OCI-LY7 (cell line): ENCODE measurements around the gene PTBP3. TPM values are rescaled to one million over a fixed set of nuclear protein-coding genes. Genes with fewer than 3 reads are reported as not detected.
"Not testable (repeated sequence)": the region's sequence is repeated elsewhere in the genome, so short reads cannot be mapped to it uniquely, and the experiment has no call there.

Source experiments
- BruUV-seq: library from RNA; stranded (reverse); fragments of 400-500 nt; replicated peaks from 2 replicates; lab custom pipeline; 2021; lab: Mats Ljungman, UMichigan
- CTCF ChIA-PET: fragments of 300-600 bp; sonication (Branson Sonifier 250); formaldehyde crosslinking; loops from one replicate; lab custom pipeline; 2022; ENCODE audit warnings: antibody characterized with exemption; ENCODE audit not compliant: unreplicated experiment; lab: Charles Lee
- POLR2A ChIA-PET: fragments of 300-600 bp; sonication (Branson Sonifier 250); formaldehyde crosslinking; loops from one replicate; lab custom pipeline; 2022; ENCODE audit warnings: antibody characterized with exemption; lab: Charles Lee
- DNase-seq: peaks from one replicate; pipeline ENCODE4 v3.0.0-alpha.2; 2015; ENCODE audit warnings: low spot score
- H2AFZ ChIP-seq: fragments of 200-600 bp; sonication (generic), shearing (Covaris generic); 2 replicates; pipeline ENCODE4 v1.6.1; 2014; ENCODE audit warnings: mild to moderate bottlenecking, antibody characterized with exemption, low read length, moderate library complexity
- H3K27ac ChIP-seq: fragments of 200-600 bp; sonication (generic); 2 replicates; pipeline ENCODE4 v1.5.1; 2014; ENCODE audit warnings: mixed run types, low read depth, mild to moderate bottlenecking, moderate library complexity, low read length, inconsistent platforms; ENCODE audit not compliant: poor library complexity, severe bottlenecking
- H3K36me3 ChIP-seq: fragments of 200-600 bp; sonication (generic); 2 replicates; pipeline ENCODE4 v1.6.1; 2014; ENCODE audit warnings: mild to moderate bottlenecking, antibody characterized with exemption, low read length, moderate library complexity, mixed read lengths; ENCODE audit not compliant: insufficient read depth
- H3K4me1 ChIP-seq: fragments of 200-600 bp; sonication (generic); 2 replicates; pipeline ENCODE4 v1.5.1; 2014; ENCODE audit warnings: mild to moderate bottlenecking, low read length; ENCODE audit not compliant: insufficient read depth, poor library complexity, severe bottlenecking
- H3K4me2 ChIP-seq: fragments of 200-600 bp; sonication (generic); 2 replicates; pipeline ENCODE4 v1.6.1; 2014; ENCODE audit warnings: mild to moderate bottlenecking, low read length
- H3K4me3 ChIP-seq: fragments of 200-600 bp; sonication (generic); 2 replicates; pipeline ENCODE4 v1.5.1; 2014; ENCODE audit warnings: mild to moderate bottlenecking, low read depth, low read length; ENCODE audit not compliant: poor library complexity, severe bottlenecking
- H3K79me2 ChIP-seq: fragments of 200-600 bp; sonication (generic); 2 replicates; pipeline ENCODE4 v1.6.1; 2016; ENCODE audit warnings: low read depth, mild to moderate bottlenecking, low read length, moderate library complexity, mixed read lengths; ENCODE audit not compliant: insufficient read depth
- H3K9me2 ChIP-seq: fragments of 200-600 bp; sonication (generic); 2 replicates; pipeline ENCODE4 v1.6.1; 2016; ENCODE audit warnings: mild to moderate bottlenecking, low read length, mixed read lengths; ENCODE audit not compliant: insufficient read depth
- H3K9me3 ChIP-seq: fragments of 200-600 bp; sonication (generic); 2 replicates; pipeline ENCODE4 v1.6.1; 2014; ENCODE audit warnings: mild to moderate bottlenecking, mixed run types, low read length, mixed read lengths
- H4K20me1 ChIP-seq: fragments of 200-600 bp; sonication (generic); 2 replicates; pipeline ENCODE4 v1.6.1; 2014; ENCODE audit warnings: mild to moderate bottlenecking, antibody characterized with exemption, low read length, moderate library complexity, mixed read lengths; ENCODE audit not compliant: insufficient read depth
- EZH2phosphoT487 ChIP-seq: fragments of 200-600 bp; sonication (generic); IDR thresholded peaks from 2 replicates; pipeline ENCODE4 v1.6.1; 2018; ENCODE audit warnings: low read depth, borderline replicate concordance, mild to moderate bottlenecking, mixed run types, antibody characterized with exemption, low read length, moderate library complexity, mixed read lengths
- intact Hi-C: fragments of 100-400 bp; cut with micrococcal nuclease; formaldehyde crosslinking; loops from one replicate; pipeline ENCODE4 v1.10.0; 2022; ENCODE audit not compliant: unreplicated experiment
- total RNA-seq, 2 experiments: library from RNA; depleted of rRNA in 1 of 2; stranded (reverse); fragments of >200 nt in 1 of 2; shearing (Covaris generic) in 1 of 2; gene quantifications; 2 replicates each; pipeline ENCODE4 v1.2.3, GENCODE V29; 2014 to 2022
- TF ChIP-seq, protein P1 (sequence below): fragments of 200-600 bp; sonication (generic); conservative IDR thresholded peaks from 2 replicates; pipeline ENCODE4 v1.5.1; 2014; ENCODE audit warnings: mild to moderate bottlenecking, antibody characterized with exemption, low read length, moderate library complexity, mixed read lengths

PTBP3 gene
- total RNA-seq, 2 experiments from 2014 or later = 38.1 to 98.2 TPM

DNA sequence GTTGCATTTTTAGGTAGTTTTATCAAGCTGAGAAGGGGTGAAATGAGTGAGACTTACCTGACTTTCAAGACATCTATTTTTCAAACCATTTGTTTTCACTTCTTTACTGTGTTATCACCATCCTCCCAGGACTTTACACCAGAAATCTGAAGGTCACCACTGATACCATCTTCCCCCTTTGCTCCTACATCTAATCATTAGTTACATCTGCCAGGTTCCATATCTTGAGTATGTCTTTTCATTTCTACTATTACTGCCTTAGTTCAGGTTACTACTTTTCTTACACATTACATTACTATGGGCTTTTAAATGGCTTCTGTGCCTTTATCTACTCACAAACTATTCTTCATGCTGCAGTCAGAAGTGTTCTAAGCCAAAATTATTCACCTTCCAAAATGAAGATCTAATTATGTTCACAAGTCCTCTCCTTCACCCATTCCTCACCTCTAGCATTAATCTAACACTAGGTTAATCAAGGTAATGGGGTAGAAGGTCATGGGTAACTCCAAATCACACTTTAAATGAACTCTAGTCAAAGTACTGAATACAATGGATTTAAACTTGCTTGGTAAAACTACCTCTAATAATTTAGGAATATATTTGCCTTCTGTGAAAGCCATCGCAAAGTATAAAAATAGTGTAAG is 44.4 kb upstream of the PTBP3 start:
- intact Hi-C loops = loop anchor here (2.0 to 5.0 kb wide), 3 partner anchors 43 to 429 kb away; partner anchors contain the start of gene KIAA1958
- POLR2A ChIA-PET = interaction anchor here (0.6 to 0.7 kb wide), 2 partner anchors 340 to 422 kb away, joined by 3 read pairs; no protein-coding TSS in a partner anchor
- H3K4me3 ChIP-seq = peak overlapping the region; percentile 90
- peaks cover 6% of the 10 kb centered on the region; the same call in 1 of the 2 replicates for H3K79me2 ChIP-seq
- H3K9me2 ChIP-seq = no peaks in the 10 kb centered on the region
- no peak for DNase-seq
- CTCF ChIA-PET = no interaction called here
- H4K20me1 ChIP-seq = no peaks in the 10 kb centered on the region
- TF ChIP-seq EZH2phosphoT487 = no peak
- TF ChIP-seq, protein P1, sequence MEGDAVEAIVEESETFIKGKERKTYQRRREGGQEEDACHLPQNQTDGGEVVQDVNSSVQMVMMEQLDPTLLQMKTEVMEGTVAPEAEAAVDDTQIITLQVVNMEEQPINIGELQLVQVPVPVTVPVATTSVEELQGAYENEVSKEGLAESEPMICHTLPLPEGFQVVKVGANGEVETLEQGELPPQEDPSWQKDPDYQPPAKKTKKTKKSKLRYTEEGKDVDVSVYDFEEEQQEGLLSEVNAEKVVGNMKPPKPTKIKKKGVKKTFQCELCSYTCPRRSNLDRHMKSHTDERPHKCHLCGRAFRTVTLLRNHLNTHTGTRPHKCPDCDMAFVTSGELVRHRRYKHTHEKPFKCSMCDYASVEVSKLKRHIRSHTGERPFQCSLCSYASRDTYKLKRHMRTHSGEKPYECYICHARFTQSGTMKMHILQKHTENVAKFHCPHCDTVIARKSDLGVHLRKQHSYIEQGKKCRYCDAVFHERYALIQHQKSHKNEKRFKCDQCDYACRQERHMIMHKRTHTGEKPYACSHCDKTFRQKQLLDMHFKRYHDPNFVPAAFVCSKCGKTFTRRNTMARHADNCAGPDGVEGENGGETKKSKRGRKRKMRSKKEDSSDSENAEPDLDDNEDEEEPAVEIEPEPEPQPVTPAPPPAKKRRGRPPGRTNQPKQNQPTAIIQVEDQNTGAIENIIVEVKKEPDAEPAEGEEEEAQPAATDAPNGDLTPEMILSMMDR = no peak
- peaks cover 31% of the 10 kb centered on the region for H3K4me1 ChIP-seq
- H3K27ac ChIP-seq = no peak overlapping the region
- H2AFZ ChIP-seq = peak overlapping the region; percentile 89; the same call in 1 of the 2 replicates
- H3K9me3 ChIP-seq = no peaks in the 10 kb centered on the region
- no peaks in the 10 kb centered on the region for H3K36me3 ChIP-seq
- BruUV-seq = no TSS peak
- H3K4me2 ChIP-seq = peak overlapping the region; percentile 74

DNA sequence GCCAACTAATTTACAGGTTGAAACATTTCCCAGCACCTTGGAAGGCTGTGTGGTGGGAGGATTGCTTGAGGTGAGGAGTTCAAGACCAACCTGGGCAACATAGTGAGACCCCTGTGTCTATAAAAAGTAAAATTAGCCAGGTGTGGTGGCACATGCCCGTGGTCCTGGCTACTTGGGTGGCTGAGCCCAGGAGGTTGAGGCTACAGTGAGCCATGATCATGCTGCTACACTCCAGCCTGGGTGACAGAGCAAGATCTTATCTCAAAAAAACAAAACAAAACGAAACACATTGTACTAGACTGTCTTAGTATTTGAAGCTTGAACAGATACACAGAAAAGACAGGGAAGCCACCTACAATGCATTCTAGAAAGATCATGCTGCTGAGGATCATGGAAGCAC is 43.7 kb upstream of the PTBP3 start:
- ChIA-PET POLR2A (no interaction called here), CTCF (no interaction called here)
- no peak for DNase-seq
- H3K4me3 ChIP-seq = peak overlapping the region; percentile 90
- no peak overlapping the region; the same call in 1 of the 2 replicates for H2AFZ ChIP-seq
- intact Hi-C loops = loop anchor here (5.0 kb wide), 1 partner anchor 430 kb away; no protein-coding TSS in a partner anchor
- no peaks in the 10 kb centered on the region for H4K20me1 ChIP-seq
- H3K4me1 ChIP-seq = peaks cover 25% of the 10 kb centered on the region
- no peaks in the 10 kb centered on the region for H3K36me3 ChIP-seq
- H3K9me2 ChIP-seq = no peaks in the 10 kb centered on the region
- H3K9me3 ChIP-seq = no peaks in the 10 kb centered on the region
- peak overlapping the region; percentile 74; the same call in 1 of the 2 replicates for H3K4me2 ChIP-seq
- H3K27ac ChIP-seq = no peak overlapping the region
- TF ChIP-seq, protein P1 = no peak
- TF ChIP-seq EZH2phosphoT487 = no peak
- BruUV-seq = no TSS peak
- peaks cover 6% of the 10 kb centered on the region; the same call in 1 of the 2 replicates for H3K79me2 ChIP-seq

DNA sequence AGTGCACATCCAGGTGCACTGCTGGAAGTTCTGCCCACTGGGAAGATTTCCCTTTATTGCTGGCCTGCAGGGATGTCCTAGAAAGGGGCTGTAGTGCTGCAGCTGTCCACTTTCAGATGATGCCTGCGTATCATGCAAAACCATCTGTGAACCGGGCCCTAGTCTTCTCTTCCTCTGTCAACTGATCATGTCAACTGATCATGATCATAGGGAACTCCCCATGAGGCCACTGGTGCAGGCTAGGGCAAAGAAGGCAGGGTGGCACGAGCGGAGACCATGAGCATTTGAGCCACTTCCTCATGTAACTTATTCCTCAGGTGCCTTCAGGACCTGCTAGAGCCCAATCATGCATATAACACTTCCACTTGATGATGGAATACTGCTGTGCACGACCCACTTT is 41.9 kb upstream of the PTBP3 start:
- DNase-seq = no peak
- CTCF ChIA-PET = no interaction called here
- no TSS peak for BruUV-seq
- no peaks in the 10 kb centered on the region for H3K9me3 ChIP-seq
- H3K36me3 ChIP-seq = no peaks in the 10 kb centered on the region
- intact Hi-C loops = loop anchor here (5.0 kb wide), 1 partner anchor 432 kb away; no protein-coding TSS in a partner anchor
- POLR2A ChIA-PET = no interaction called here
- H2AFZ ChIP-seq = no peak overlapping the region
- no peaks in the 10 kb centered on the region for H3K9me2 ChIP-seq
- H3K4me3 ChIP-seq = no peak overlapping the region
- TF ChIP-seq, protein P1 = no peak
- TF ChIP-seq EZH2phosphoT487 = no peak
- no peaks in the 10 kb centered on the region for H4K20me1 ChIP-seq
- H3K4me1 ChIP-seq = peaks cover 16% of the 10 kb centered on the region
- peaks cover under 1% of the 10 kb centered on the region; the same call in 1 of the 2 replicates for H3K79me2 ChIP-seq
- no peak overlapping the region for H3K27ac ChIP-seq
- H3K4me2 ChIP-seq = no peak overlapping the region

DNA sequence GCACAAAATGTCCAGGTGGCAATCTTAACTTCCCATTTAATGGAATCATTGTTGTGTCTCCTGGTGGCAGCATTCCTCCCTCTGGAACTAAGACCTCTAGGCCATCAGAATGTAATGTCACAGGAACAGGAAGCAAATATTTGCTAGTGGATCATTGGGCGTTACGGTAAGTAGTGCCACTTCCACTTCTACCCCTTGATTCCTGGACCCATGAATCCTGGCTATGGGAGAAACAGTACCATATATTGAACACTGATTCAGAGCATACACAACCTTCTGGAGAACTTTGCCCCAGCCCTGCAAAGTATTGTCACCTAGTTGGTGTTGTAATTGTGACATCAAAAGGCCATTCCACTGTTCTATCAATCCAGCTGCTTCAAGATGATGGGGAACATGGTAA is 40.8 kb upstream of the PTBP3 start:
- intact Hi-C loops = not testable (repeated sequence)

More for the DNA sequence above, 40.8 kb upstream of the PTBP3 start:
- DNase-seq, H3K79me2 ChIP-seq, H2AFZ ChIP-seq, CTCF ChIA-PET, H3K9me3 ChIP-seq, H4K20me1 ChIP-seq, BruUV-seq, H3K27ac ChIP-seq, H3K4me2 ChIP-seq, POLR2A ChIA-PET, H3K36me3 ChIP-seq, H3K4me3 ChIP-seq, H3K9me2 ChIP-seq: not testable (repeated sequence)
- H3K4me1 ChIP-seq = peaks cover 16% of the 10 kb centered on the region
